NCI-H1436 (cell line): ENCODE data around the gene IFRD1.

ENCODE experiments used
- DNase-seq: peaks from one replicate; lab custom pipeline; 2025; lab: John Stamatoyannopoulos, UW

IFRD1 gene

GRCh38 chr7:112487457-112488263 lies 37.4 kb downstream of the IFRD1 start:
- no peak for DNase-seq

GRCh38 chr7:112488264-112488552 lies 37.9 kb downstream of the IFRD1 start:
- no peak for DNase-seq

DNA sequence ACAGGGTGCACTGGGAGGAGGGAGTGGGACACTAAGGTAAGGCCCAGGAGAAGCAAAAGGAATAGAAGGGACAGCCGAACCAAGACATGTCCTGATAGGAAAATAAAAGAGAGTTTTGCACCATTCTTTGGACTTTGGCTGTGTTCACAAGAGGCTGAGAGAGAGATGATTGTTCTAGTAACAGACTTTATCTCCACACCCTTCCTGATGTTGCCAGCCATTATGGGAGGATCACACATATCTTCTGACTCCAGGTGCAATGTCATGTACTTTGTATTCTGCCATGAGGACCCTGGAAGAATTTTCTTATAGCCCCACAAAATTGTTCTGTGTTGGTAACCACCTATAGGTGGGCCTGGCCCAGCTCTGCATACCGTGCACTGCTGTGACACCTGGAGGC lies 41.9 kb downstream of the IFRD1 start:
- no peak for DNase-seq

GRCh38 chr7:112494656-112495055 lies 44.4 kb downstream of the IFRD1 start:
- no peak for DNase-seq

DNA sequence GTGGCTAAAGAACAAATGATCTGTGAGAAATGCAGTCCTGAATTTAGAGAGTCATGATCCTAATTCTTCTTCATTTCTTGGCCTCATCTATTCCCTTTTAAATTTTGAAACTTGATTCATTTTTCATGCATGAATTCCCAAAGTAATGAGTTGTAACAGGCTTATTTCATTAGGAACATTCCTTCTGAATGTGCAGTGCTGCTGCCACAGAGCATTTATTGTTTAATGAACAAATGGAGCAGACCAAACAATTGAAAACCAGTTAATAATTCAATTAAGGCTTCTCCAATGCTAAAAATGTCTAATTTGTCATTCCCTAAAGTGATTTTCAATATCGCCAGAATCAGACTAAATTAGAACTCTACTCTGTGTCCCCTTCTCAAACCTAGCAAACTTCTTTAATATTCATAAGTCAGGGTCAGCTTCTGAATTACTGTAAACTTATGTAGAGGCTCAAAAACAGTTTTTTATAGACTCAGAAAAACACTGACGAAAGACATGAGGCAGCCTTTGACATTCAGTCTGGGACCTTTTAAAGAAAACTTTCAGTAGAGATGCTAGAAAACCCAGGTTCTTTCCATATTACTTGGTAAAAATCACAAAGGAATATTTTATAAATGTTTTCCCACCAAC lies 45.0 kb downstream of the IFRD1 start:
- DNase-seq: no peak

DNA sequence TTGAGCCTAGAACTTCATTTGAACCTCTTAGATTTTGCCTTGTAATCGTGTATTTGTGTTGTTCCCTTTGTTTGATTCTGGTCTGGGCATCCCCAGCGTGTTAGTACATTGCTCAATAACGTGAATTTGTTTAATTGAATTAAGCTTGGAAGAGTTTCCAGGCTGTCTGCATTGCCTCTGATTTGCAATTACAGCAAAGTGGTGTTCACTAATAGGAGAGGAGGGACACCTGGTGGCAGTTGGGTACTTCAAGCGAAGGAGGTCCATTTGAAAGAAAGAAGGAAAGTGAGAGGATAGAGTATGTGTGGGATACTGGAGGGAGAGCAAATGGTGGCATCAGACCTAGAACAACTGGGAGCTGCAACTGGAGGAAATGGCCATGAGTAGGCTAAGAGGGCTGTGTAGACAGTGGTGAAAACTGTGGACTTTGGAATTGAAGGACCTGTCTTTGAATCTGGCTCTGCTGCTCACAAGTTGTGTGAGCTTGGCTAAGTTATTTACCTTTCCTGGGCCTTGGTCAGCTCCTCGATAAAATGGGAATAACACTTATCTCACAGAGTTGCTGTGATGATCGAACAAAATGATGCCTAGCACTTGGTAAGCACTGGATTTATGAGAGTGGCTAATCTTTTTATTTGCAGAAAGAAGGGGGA lies 45.7 kb downstream of the IFRD1 start:
- peak; percentile 33 for DNase-seq

DNA sequence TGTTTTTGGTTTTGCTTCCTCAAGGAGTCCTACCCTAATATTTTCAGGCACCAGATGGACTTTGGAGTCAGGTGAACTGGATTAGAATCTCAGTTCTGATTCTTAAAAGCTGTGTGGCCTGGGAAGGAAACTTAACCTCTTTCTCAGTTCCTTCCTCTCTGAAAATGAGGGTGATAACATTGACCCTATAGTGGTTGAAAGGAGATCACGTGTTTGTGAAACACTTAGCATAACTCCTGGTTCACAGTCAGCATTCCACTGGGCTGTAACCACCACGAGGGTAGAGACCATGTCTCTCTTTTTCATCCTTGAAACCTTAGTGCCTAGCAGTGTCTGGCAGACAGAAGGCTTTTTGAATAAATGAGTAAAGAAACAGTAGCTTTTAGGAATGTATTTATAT lies 47.2 kb downstream of the IFRD1 start:
- DNase-seq: no peak

GRCh38 chr7:112500619-112501018 lies 50.4 kb downstream of the IFRD1 start:
- DNase-seq: no peak

DNA sequence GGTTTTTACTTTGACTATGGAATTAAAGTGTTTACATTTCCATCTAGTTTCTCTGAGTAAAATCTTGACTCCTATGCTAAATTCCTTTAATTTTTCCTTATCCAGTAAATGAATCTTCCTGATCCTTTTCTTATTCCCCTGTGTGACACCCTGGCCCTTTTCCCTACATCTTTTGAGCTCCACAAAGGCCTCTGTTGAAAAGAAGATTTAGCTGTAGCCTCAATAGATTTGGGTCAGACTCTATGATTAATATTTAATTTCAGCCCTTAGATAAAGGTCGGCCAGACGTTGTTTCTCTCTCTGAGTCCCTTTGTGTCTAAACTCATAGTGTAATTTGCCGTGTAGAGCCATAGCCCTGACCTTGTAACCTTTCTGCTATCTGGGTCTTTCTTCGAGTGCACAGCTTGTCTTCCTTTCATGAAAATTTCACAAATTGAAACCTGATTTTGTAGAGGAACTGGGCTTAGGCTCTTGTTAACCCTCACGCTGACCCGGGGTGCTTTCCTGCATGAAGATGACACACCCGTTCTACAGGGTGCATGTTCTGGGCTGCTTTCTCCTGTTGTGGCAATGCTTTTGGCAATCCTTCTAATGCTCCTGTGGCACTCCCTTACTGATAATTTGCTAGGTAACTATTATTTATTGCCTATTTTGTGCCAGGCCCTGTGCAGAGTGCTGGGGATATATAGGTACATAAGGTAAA lies 51.7 kb downstream of the IFRD1 start:
- no peak for DNase-seq

GRCh38 chr7:112502700-112503099 lies 52.4 kb downstream of the IFRD1 start:
- DNase-seq: no peak

- DNase-seq: no peak
These were observed 53.2 kb downstream of the IFRD1 start for GRCh38 chr7:112503361-112503972.

DNA sequence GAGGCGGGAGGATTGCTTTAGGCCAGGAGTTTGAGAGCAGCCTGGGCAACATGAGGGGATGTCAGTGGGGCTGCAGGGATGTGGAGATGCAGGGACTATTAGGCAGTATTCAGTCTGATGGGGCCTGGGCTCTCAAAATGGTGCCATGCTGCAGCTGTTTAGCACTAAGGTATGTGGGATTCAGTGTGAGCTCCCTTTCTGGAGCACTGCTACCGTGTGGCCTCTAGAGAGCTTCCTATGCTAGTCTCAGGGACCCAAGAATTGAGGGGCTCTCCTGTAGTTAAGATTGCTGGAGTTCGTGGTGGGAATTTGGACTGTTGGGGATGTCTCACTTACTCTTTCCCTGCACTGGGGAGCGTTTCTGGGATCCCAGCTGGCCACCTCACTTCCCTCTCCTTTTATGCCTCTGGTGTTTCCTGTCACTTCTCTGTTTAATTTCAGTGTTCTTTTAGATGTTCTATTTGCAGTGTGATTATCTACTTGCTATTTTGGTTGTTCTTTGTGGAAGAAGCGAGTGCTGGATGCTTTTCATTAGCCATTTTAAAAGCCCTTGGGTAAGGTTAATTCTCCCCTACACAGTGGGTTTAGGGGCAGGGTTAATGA lies 53.9 kb downstream of the IFRD1 start:
- DNase-seq: no peak

- DNase-seq: no peak
These were observed 55.2 kb downstream of the IFRD1 start for GRCh38 chr7:112505495-112505894.

DNA sequence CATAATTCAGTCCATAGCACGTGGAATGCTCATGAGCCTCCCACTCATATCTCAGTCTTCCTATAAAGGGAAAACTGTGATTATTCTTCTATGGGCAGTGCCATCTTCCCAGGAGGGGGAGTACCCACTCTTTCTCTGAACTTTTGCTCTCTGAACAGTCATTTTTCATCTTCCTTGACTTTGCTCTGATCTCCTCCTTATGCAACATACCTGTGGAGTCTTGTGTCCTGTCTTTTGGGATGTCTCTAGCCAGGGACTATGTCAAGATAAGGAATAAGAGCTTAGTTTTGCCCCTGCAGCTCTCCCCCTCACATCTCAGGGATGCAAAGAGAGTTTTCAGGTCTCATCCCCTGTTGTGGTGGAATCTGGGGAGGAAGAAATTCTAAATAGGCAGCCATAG lies 58.1 kb downstream of the IFRD1 start:
- DNase-seq: no peak

GRCh38 chr7:112509402-112509801 lies 59.1 kb downstream of the IFRD1 start:
- no peak for DNase-seq

DNA sequence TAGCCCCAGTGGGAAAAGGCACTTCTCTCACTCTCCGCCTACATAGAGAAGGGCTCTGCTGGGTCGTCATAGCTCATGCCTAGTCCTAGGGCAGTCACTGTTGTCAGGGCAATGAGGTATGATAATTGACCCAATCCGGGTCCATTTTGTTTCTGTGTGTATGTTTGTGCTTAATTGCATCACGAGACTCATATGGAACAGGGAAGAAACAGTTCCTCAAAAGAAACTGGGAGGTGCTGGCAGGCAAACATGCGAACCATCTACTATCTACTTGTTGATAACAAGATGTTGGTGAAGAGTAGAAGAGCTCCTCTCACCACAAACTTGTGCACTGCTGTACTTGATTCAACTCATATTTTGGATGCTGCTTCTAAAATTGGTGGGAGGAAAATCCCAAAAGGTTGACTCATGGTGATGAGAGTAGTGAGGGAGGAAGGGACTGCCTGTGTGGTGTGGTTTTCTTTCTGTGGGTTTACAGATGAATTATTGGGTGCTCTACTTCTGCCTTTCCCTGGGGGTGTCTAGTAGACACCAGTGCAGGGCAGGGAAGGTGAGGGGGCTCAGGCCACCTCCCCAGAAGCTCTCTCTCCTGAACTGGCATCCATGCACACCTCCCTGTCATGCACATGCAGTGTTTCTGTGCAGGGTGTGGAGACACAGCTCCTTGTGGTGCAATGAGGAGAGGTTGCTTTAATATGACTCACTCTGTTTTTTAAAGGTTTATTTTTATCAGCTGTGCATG lies 59.9 kb downstream of the IFRD1 start:
- no peak for DNase-seq

DNA sequence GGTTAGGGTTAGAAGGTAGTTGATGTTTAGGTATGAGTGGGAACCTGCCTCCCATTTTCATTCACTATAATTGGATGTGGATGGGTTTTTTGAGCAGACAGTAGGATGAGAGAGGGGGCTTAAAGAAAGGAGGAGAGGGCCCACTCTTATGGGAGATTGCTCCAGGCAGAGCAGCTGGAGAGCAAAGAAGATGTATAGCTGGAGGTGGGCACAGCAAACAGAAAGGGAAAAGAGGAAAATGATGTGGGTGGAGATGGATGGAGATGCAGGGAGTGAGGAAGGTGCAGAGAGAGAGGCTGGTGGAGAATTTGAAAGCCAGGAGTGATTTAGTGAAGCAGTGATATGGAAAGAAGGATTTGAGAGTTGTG lies 60.5 kb downstream of the IFRD1 start:
- no peak for DNase-seq

DNA sequence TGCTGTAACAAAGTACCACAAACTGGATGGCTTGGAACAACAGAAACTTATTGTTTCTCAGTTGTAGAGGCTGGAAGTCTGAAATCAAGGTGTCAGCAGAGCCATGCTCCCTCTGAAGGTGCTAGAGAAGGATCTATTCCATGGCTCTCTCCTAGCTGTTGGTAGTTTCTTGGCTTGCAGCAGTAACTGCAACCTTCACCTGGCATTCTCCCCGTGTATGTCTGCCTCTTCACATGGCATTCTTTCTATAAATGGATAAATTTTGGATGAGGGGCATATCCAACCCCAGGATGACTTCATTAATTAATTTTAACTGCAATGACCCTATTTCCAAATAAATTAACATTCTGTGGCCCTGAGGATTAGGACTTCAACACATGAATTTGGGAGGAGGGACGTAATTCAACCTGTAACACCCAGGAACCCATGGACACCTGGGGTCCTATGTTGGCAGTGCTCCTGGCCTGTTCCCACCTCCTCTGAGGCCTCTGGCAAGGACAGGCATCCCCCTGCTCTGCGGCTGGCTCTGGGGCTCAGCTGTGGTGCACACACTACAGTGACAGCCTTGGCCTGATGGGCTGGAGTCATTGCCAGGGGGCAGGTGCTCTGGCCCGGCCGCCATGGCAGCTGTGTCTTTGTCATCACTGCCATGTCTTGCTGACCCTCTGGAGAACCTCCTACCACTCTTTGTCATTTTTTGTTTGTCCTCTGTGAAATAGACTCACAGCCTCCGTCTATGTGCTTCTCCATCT lies 61.4 kb downstream of the IFRD1 start:
- DNase-seq: no peak

- DNase-seq: no peak
These were observed 62.4 kb downstream of the IFRD1 start for GRCh38 chr7:112512451-112513210.

GRCh38 chr7:112515989-112516388 lies 65.7 kb downstream of the IFRD1 start:
- no peak for DNase-seq
